NT2/D1 (cell line): Measurements from ENCODE around the gene RNF220.

Source experiments
- DNase-seq: peaks from one replicate; pipeline ENCODE4 v3.0.0-alpha.2; 2011; ENCODE audit warnings: low read depth, low spot score
- H3K27me3 ChIP-seq: 2 replicates; pipeline ENCODE4 v1.6.0; 2011; ENCODE audit warnings: mild to moderate bottlenecking; ENCODE audit not compliant: insufficient read length, insufficient read depth
- H3K36me3 ChIP-seq: 2 replicates; pipeline ENCODE4 v1.6.1; 2011; ENCODE audit warnings: mild to moderate bottlenecking, low read length, mixed read lengths; ENCODE audit not compliant: insufficient read depth, insufficient read length
- H3K4me1 ChIP-seq: 2 replicates; pipeline ENCODE4 v1.5.1; 2011; ENCODE audit not compliant: insufficient read depth, insufficient read length
- H3K4me3 ChIP-seq: 2 replicates; pipeline ENCODE4 v1.5.1; 2011; ENCODE audit warnings: low read depth; ENCODE audit not compliant: insufficient read length
- H3K9ac ChIP-seq: 2 replicates; pipeline ENCODE4 v1.6.0; 2011; ENCODE audit warnings: low read depth; ENCODE audit not compliant: insufficient read length
- H3K9me3 ChIP-seq: 2 replicates; pipeline ENCODE4 v1.5.1; 2011; ENCODE audit warnings: mild to moderate bottlenecking, low read length; ENCODE audit not compliant: insufficient read depth
- SUZ12 ChIP-seq: IDR thresholded peaks from 2 replicates; pipeline ENCODE4 v1.6.1; 2011; ENCODE audit not compliant: insufficient read length, insufficient read depth; ENCODE audit errors: extremely low read depth
- YY1 ChIP-seq: IDR thresholded peaks from 2 replicates; pipeline ENCODE4 v1.6.1; 2011; ENCODE audit not compliant: insufficient read length, insufficient read depth
- ZNF274 ChIP-seq: IDR thresholded peaks from 2 replicates; pipeline ENCODE4 v1.6.1; 2011; ENCODE audit warnings: mild to moderate bottlenecking, low read depth, low read length

The RNF220 gene

GRCh38 chr1:44519035-44519676 lies 114.1 kb downstream of the RNF220 start:
- no peak overlapping the region for H3K9ac ChIP-seq
- TF ChIP-seq SUZ12 = no peak
- TF ChIP-seq YY1 = no peak
- H3K36me3 ChIP-seq = no peaks in the 10 kb centered on the region
- H3K27me3 ChIP-seq = peaks cover 45% of the 10 kb centered on the region
- DNase-seq = no peak
- no peaks in the 10 kb centered on the region for H3K9me3 ChIP-seq
- H3K4me1 ChIP-seq = peaks cover 8% of the 10 kb centered on the region
- H3K4me3 ChIP-seq = no peak overlapping the region

- H3K9ac ChIP-seq = no peak overlapping the region
- no peak for DNase-seq
- no peaks in the 10 kb centered on the region for H3K9me3 ChIP-seq
- H3K4me3 ChIP-seq = no peak overlapping the region
- H3K36me3 ChIP-seq = no peaks in the 10 kb centered on the region
- H3K27me3 ChIP-seq = peaks cover 43% of the 10 kb centered on the region
- H3K4me1 ChIP-seq = peaks cover 21% of the 10 kb centered on the region
- TF ChIP-seq YY1 = no peak
- no peak for TF ChIP-seq ZNF274
- no peak for TF ChIP-seq SUZ12
Observed at GRCh38 chr1:44521378-44522080, 116.5 kb downstream of the RNF220 start.

- H3K4me1 ChIP-seq = peaks cover 21% of the 10 kb centered on the region
- DNase-seq = peak; percentile 93
- TF ChIP-seq SUZ12 (no peak), ZNF274 (no peak), YY1 (no peak)
- no peaks in the 10 kb centered on the region for H3K9me3 ChIP-seq
- H3K4me3 ChIP-seq = peak overlapping the region; percentile 19
- H3K27me3 ChIP-seq = peaks cover 34% of the 10 kb centered on the region
- H3K36me3 ChIP-seq = no peaks in the 10 kb centered on the region
- peak overlapping the region; percentile 2 for H3K9ac ChIP-seq
Observed at GRCh38 chr1:44523593-44524591, 118.8 kb downstream of the RNF220 start.

- H3K9ac ChIP-seq = peak overlapping the region; percentile 2
- H3K4me3 ChIP-seq = peak overlapping the region; percentile 19
Observed at GRCh38 chr1:44524655-44525500, 119.8 kb downstream of the RNF220 start.

DNA sequence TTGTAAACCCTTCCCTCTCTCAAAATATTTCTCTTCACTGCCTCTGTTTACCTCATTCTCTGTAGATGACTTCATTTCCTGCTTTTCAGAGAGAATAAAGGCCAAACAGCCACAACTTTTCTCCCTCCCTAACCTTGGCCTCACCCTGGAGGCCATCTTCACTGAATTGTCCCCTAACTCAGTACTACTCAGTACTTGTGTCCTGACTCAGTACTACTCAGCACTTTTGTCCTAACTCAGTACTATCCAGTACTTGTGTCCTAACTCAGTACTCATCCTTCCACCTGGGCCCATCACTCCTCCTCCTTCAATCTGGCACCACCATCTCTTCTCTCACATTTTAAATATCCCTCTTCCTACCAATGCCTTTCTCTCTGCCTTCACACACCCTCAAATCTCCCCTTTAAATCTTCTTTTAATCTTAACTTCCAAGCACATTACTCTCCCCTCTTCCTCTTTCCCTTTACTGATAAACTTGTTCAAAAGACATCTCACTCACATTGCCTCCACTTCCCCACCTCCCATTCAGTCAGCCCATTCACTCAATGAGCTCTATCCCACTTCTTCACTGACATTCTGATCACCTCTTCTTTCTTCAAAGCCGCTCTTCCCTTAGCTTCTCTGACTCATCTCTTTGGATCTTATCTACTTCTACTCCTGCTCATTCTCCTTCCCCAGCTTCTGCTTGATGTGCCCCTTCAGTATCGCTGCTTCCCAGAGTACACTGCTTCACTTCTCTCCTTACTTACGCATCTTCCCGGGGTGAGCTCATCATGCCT lies 121.4 kb downstream of the RNF220 start:
- Histone ChIP-seq H3K9ac (no peak overlapping the region), H3K9me3 (no peaks in the 10 kb centered on the region), H3K4me3 (no peak overlapping the region), H3K4me1 (peaks cover 21% of the 10 kb centered on the region), H3K36me3 (no peaks in the 10 kb centered on the region), H3K27me3 (peaks cover 33% of the 10 kb centered on the region)
- no peak for TF ChIP-seq SUZ12
- TF ChIP-seq ZNF274 = no peak
- no peak for TF ChIP-seq YY1
- no peak for DNase-seq

More at GRCh38 chr1:44524655-44525500, 119.8 kb downstream of the RNF220 start:
- Histone ChIP-seq H3K36me3 (no peaks in the 10 kb centered on the region), H3K9me3 (no peaks in the 10 kb centered on the region), H3K27me3 (peaks cover 34% of the 10 kb centered on the region), H3K4me1 (peaks cover 21% of the 10 kb centered on the region)
- TF ChIP-seq SUZ12 = no peak
- no peak for TF ChIP-seq YY1
- no peak for TF ChIP-seq ZNF274
- DNase-seq = no peak
